Left colon (tissue), 2 donors: ENCODE results near the gene CACNB4. TPM values are rescaled to one million over a fixed set of nuclear protein-coding genes. Genes with fewer than 3 reads are reported as not detected.
"Not testable (repeated sequence)": the region's sequence is repeated elsewhere in the genome, so short reads cannot be mapped to it uniquely, and the experiment has no call there.

ENCODE experiments used
- ATAC-seq: fragments of 200-7000 bp; cut with Tn5 transposase; one replicate; pipeline ENCODE4 v1.9.1; 2020; ENCODE audit warnings: mild to moderate bottlenecking, moderate library complexity
- DNase-seq, 2 donors: peaks; one replicate each; pipeline ENCODE4 v3.0.0-alpha.2; 2020
- intact Hi-C, 2 donors: fragments of 100-400 bp; cut with DNase I in 1 of 2; cut with micrococcal nuclease in 1 of 2; formaldehyde crosslinking; loops; one replicate each; pipeline versions ENCODE4 v1.11.2 to v1.14.0; 2022; cut with DNase I, micrococcal nuclease
- total RNA-seq, 2 donors: library from RNA; stranded (reverse); fragmentation: NEBNext Ultra II Directional; extraction: Animal tissue kit (Norgen Biotek cat#: 25700); gene quantifications; one replicate each; pipeline ENCODE4 v1.2.1, GENCODE V29; 2021
- donor health status: DM: no; HTN: no; CAD: no.
- donor health status: DM: yes; HTN: yes; CAD: no.

The CACNB4 gene
- total RNA-seq, 2 donors from 2014 or later, result 0.55 to 1.3 TPM

GRCh38 chr2:151930042-151930441, 168.8 kb downstream of the CACNB4 start:
- ATAC-seq, result no peak
- DNase-seq, result no peak
- intact Hi-C loops, result no loop called here

- no peak for ATAC-seq
- intact Hi-C loops, result no loop called here
- DNase-seq, result no peak
These were observed 170.5 kb downstream of the CACNB4 start for GRCh38 chr2:151928380-151928779.

- intact Hi-C loops, result no loop called here
- ATAC-seq (no peak), DNase-seq (no peak)
These were observed 171.2 kb downstream of the CACNB4 start for GRCh38 chr2:151927501-151928221.

- ATAC-seq, result no peak
- peak; percentile 23 to 34 for DNase-seq
- intact Hi-C loops, result no loop called here
These were observed 175.8 kb downstream of the CACNB4 start for GRCh38 chr2:151922845-151923666.

GRCh38 chr2:151919786-151920185, 179.1 kb downstream of the CACNB4 start:
- intact Hi-C loops, result no loop called here
- no peak for ATAC-seq
- DNase-seq, result no peak

GRCh38 chr2:151918308-151918707, 180.5 kb downstream of the CACNB4 start:
- intact Hi-C loops, result no loop called here
- no peak for ATAC-seq
- DNase-seq, result no peak

DNA sequence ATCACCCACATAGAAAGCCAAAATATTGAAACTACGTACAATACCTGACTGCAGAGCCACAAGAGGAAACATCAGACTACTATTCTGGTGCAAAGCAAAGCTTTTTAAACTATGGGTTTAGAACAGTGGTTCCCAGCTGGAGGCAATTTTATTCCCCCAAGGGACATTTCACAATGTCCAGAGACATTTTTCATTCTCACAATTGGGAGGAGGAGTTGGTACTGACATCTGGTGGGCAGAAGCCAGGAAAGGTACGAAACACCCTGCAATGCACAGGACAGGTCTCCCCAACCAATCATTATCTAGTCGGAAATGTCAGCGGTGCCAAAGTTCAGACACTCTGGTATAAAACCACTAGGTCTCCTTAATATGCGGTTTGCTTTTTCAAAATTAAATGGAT, 182.2 kb downstream of the CACNB4 start:
- no peak for ATAC-seq
- DNase-seq, result no peak
- intact Hi-C loops, result no loop called here

DNA sequence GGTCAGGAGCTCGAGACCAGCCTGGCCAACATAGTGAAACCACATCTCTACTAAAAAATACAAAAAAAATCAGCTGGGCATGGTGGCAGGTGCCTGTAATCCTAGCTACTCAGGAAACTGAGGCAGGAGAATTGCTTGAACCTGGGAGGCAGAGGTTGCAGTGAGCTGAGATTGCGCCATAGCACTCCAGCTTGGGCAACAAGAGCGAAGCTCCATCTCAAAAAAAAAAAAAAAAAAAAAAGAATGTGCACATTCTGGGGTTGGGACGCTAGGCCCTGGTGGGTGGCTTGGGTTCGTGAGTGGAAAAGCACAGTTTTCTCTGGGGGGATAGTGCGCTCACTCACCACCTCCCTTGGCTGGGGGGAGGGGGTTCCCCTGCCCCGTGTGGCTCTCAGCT, 183.2 kb downstream of the CACNB4 start:
- DNase-seq, ATAC-seq, intact Hi-C loops: not testable (repeated sequence)

DNA sequence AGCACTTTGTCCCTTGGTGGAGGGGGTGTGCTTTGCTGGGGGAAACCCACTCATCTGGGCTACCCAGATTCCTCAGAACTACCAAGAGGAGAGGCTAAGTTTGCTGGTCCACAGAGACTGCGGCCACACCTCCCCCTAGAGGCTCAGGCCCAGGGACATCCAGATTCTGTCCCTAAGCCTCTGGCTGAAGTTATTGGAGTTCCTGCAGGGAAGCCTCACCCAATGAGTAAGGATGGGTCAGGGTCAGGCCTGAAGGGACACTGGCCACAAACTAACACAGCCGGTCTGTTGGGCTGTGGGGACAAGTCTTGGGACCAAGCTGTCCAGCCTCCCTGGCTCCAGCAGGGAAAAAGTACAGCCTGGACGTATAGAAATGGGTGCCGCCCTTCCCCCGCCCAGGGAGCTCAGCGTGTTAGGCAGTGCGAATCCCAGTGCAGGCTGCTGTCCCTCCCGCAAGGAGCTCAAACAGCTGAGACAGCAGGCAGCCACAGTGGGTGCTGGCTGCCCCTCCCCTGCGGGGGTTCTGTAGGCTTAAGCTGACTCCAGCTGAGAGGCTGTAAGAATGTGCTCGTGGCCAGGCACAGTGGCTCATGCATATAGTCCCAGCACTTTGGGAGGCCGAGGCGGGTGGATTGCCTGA, 183.7 kb downstream of the CACNB4 start:
- DNase-seq (no peak), ATAC-seq (no peak)
- intact Hi-C loops, result no loop called here

DNA sequence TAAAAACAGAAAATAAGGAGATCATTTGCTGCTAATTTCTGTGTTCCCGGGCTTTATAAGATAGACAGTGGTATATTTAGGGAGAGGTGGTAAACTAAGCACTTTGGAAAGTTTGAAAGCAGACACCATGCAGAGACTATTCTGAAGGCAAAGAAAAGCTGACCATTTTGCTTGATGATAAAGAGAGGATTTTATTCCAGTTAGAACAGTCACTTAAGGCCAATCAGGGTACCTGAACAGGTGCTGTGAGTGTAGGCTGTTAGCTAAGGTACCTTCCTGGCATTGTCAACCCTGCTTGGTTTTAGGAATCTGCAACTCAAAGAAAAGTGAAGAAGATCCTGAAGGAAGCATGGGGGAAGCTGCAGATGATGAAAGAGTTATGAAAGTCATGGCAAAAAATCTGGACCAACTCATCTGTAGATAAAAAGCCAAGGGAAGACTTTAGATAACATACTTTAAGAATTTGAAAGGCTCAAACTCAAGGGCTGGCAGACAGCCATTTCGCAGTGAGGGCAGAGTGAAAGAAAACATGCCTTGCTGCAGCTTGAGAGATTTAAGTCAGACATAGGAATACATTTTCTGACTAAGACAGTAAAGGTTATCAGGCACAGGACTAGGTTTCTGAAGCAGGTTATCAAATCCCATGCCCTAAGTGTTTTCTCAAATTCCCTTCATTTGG, 190.5 kb downstream of the CACNB4 start:
- DNase-seq (no peak), ATAC-seq (no peak)
- intact Hi-C loops, result no loop called here

DNA sequence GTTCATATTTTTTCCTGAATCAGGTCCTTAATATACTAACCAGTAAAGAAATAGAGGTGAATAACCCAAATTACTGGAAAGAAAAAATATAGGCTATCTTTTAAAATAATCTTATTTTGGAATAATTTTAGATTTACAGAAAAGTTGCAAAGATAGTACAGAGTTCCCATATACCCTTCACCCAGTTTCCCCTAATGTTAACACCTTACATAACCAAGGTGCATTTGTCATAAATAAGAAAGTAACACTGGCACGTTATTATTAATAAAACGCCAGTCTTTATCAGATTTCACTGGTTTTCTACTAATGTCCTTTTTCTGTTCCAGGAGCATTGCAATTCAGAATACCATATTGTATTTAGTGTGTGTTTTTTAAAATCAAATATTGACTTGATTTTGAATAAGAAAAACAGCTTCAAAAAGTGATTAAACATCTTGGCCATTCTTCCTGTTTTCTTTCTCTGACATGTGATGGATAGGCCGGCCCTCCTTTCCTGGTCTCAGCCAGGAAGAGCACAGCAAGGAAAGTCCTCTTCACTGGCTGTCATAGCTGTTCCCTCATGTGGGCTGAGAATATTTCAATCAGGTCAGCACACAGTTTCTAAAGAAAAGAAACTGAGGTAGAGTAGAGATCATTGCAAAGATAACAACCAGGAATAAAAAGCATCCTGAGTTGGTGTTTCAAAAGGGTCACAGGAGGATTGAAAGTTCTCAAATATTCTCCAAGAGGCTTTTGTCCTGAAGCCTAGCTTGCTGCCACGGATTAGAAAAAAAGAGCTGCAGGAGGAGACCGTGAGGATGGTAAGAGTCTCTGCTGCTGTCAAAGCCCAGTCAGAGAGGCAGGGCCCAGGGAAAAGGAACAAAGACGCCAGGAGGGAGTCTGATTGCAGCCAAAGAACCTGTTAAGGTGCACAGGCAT, 191.3 kb downstream of the CACNB4 start:
- intact Hi-C loops, result no loop called here
- ATAC-seq, result no peak
- no peak for DNase-seq

DNA sequence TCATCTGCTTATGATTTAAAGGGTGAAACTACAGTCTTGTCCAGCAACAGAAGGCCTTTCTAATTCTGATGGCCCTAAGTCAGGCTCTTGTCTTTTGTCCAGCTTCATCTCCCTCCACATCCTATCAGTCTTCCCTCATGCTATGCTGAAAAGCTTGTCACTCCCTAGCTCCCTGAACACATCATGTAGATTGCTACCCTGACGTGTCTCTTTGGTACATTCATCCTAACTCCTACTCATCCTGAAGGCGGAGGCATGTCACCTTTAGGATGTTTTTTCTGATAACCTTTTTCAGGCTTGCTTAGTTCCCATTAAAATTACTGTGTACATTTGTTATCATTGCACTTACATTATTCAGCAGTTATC, 192.2 kb downstream of the CACNB4 start:
- intact Hi-C loops, result no loop called here
- DNase-seq, result no peak
- no peak for ATAC-seq

DNA sequence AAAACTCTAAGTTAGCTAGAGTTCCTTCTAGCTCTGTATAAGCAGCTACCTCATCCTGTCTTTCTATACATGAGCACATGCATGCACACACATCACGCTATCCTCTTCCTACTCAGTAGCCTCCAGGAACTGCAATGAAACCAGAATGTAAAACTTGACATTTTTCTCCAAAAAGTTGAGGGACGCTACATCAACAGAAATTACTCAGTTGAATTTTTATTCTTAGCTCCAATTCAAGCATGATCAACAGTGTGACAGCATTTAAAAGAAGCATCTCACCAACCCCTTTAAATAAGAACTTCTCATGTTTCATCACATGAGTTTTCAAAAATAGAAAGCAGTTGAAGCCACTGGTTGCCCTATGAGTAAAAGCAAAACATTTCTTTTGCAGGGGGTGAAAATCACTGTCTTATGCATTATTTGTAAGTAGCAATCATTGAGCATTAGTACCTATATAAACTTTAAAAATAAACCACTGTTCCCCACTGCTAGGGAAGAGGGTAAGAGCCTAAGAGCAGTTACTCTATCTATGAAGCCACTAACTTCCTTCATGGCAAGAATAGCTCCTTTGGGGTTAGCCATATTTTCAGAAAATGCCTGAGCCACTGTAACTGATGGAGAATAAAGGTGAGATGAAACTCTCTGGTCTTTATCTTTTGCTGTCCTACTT, 192.7 kb downstream of the CACNB4 start:
- ATAC-seq (no peak), DNase-seq (no peak)
- intact Hi-C loops, result no loop called here

- no peak for DNase-seq
- ATAC-seq, result no peak
- intact Hi-C loops, result no loop called here
These were observed 194.0 kb downstream of the CACNB4 start for GRCh38 chr2:151904807-151905206.

- DNase-seq, result no peak
- no peak for ATAC-seq
- intact Hi-C loops, result no loop called here
These were observed 194.8 kb downstream of the CACNB4 start for GRCh38 chr2:151904021-151904420.

- ATAC-seq (no peak), DNase-seq (no peak)
- intact Hi-C loops, result no loop called here
These were observed 196.0 kb downstream of the CACNB4 start for GRCh38 chr2:151902829-151903228.

DNA sequence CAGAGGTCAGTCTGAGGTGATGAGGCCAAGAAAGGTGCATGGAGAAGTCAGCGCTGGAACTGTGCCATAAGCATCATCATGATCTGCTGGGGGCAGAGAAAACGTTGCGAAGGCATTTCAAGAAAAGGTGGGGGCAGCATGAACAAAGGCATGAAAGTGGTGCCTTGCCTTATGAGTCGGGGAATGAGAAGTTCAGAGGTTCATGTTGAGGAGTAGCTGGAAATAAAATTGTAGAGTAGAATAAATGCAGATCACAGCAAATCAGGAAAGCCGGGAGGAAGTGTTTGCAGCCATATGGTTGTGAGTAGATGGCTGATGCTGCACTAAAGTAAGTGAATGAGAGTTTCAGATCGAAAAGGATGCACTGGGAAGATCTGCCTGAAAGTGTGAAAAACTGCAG, 198.5 kb downstream of the CACNB4 start:
- DNase-seq (no peak), ATAC-seq (no peak)
- intact Hi-C loops, result no loop called here

GRCh38 chr2:151899156-151899555, 199.7 kb downstream of the CACNB4 start:
- intact Hi-C loops, result no loop called here
- DNase-seq, result no peak
- ATAC-seq, result no peak
